GM12878 (cell line): ENCODE data around the gene AP1M2. TPM values are rescaled to one million over a fixed set of nuclear protein-coding genes. Genes with fewer than 3 reads are reported as not detected.

ENCODE experiments used
- ATAC-seq: fragments of 200-7000 bp; cut with Tn5 transposase; 3 replicates; pipeline ENCODE4 v1.9.1; 2020; ENCODE audit warnings: mild to moderate bottlenecking, moderate library complexity
- BruUV-seq: library from RNA; stranded (reverse); fragments of 400-500 nt; replicated peaks from 2 replicates; lab custom pipeline; 2021; lab: Mats Ljungman, UMichigan
- CTCF ChIA-PET: fragments of 300-600 bp; sonication (Branson Sonifier 250); formaldehyde crosslinking; extraction: SDS; loops from one replicate; lab custom pipeline; 2021; ENCODE audit warnings: inconsistent platforms; lab: Yijun Ruan, JAX
- POLR2A ChIA-PET: fragments of 350-600 bp; formaldehyde crosslinking; extraction: SDS; loops from one replicate; lab custom pipeline; 2021; ENCODE audit warnings: inconsistent platforms; lab: Charles Lee
- RAD21 ChIA-PET: fragments of 300-600 bp; sonication (Branson Sonifier 250); formaldehyde crosslinking; loops from one replicate; lab custom pipeline; 2023; ENCODE audit warnings: antibody characterized with exemption; ENCODE audit not compliant: unreplicated experiment; lab: Charles Lee
- SMC1A ChIA-PET: fragments of 300-600 bp; sonication (Branson Sonifier 250); formaldehyde crosslinking; loops from one replicate; lab custom pipeline; 2023; ENCODE audit not compliant: unreplicated experiment, uncharacterized antibody; lab: Charles Lee
- DNase-seq: peaks from one replicate; pipeline ENCODE4 v3.0.0-alpha.2; 2011; ENCODE audit warnings: low read depth, low spot score
- FAIRE-seq: peaks from 3 replicates; lab custom pipeline; 2011; peaks lifted over from hg19 to GRCh38; lab: Jason Lieb, UNC
- H2AFZ ChIP-seq: 2 replicates; pipeline ENCODE4 v1.6.0; 2011; ENCODE audit warnings: low read depth, low read length, control low read depth; ENCODE audit not compliant: control insufficient read depth
- H3K27ac ChIP-seq: 2 replicates; pipeline ENCODE4 v1.5.1; 2011; ENCODE audit warnings: control low read depth; ENCODE audit not compliant: control insufficient read depth, insufficient read depth
- H3K27me3 ChIP-seq, 2 experiments: replicated peaks in 1 of 2; 2 replicates each; pipeline versions ENCODE4 v1.6.0 to v1.6.1; 2011; ENCODE audit warnings: low read length in 1 of 2; ENCODE audit not compliant: control insufficient read depth in 2 of 2, insufficient read depth in 2 of 2
- H3K36me3 ChIP-seq, 2 experiments: 2 replicates each; pipeline ENCODE4 v1.5.1; 2011; ENCODE audit warnings: low read length in 1 of 2; ENCODE audit not compliant: control insufficient read depth in 2 of 2, insufficient read depth in 2 of 2
- H3K4me1 ChIP-seq: 2 replicates; pipeline ENCODE4 v1.6.1; 2011; ENCODE audit warnings: mild to moderate bottlenecking, low read length, moderate library complexity, mixed read lengths; ENCODE audit not compliant: control insufficient read depth, insufficient read depth
- H3K4me2 ChIP-seq: 2 replicates; pipeline ENCODE4 v1.6.0; 2011; ENCODE audit warnings: control low read depth; ENCODE audit not compliant: control insufficient read depth, insufficient read depth
- H3K4me3 ChIP-seq: fragments of 200-600 bp; sonication (generic); 2 replicates; pipeline ENCODE4 v1.5.1; 2016
- H3K79me2 ChIP-seq: 2 replicates; pipeline ENCODE4 v1.6.0; 2011; ENCODE audit warnings: low read length; ENCODE audit not compliant: control insufficient read depth, insufficient read depth
- H3K9ac ChIP-seq: 2 replicates; pipeline ENCODE4 v1.8.0; 2011; ENCODE audit warnings: low read length, control low read depth, mixed read lengths; ENCODE audit not compliant: control insufficient read depth, insufficient read depth
- H3K9me3 ChIP-seq: replicated peaks from 3 replicates; pipeline ENCODE4 v1.5.1; 2011; ENCODE audit warnings: mild to moderate bottlenecking, low read length; ENCODE audit not compliant: control insufficient read depth, insufficient read depth
- H4K20me1 ChIP-seq: 2 replicates; pipeline ENCODE4 v1.6.0; 2011; ENCODE audit not compliant: control insufficient read depth, insufficient read depth
- CBFB ChIP-seq: IDR thresholded peaks from 2 replicates; pipeline ENCODE4 v1.6.1; 2016; ENCODE audit warnings: antibody characterized with exemption, low read depth
- EGR1 ChIP-seq, 2 experiments: IDR thresholded peaks; 1 replicate in 1 of 2; 2 replicates in 1 of 2; pipeline ENCODE4 v1.6.1; 2011 to 2012; ENCODE audit warnings: low read depth in 2 of 2, low read length in 2 of 2, borderline replicate concordance in 1 of 2, mild to moderate bottlenecking in 1 of 2, moderate library complexity in 1 of 2
- FOXM1 ChIP-seq: IDR thresholded peaks from 2 replicates; pipeline ENCODE4 v1.6.1; 2012; ENCODE audit warnings: low read depth, mild to moderate bottlenecking, inconsistent platforms, low read length, moderate library complexity
- GABPA ChIP-seq: IDR thresholded peaks from 2 replicates; pipeline ENCODE4 v1.6.1; 2014; ENCODE audit warnings: antibody characterized with exemption, low read depth, mild to moderate bottlenecking, inconsistent platforms
- HDGF ChIP-seq: fragments of 450-650 bp; IDR thresholded peaks from 2 replicates; pipeline ENCODE4 v1.6.1; 2016; ENCODE audit warnings: antibody characterized with exemption
- MEF2A ChIP-seq: IDR thresholded peaks from 2 replicates; pipeline ENCODE4 v1.6.1; 2011; ENCODE audit warnings: low read depth, mild to moderate bottlenecking, low read length, moderate library complexity; ENCODE audit not compliant: insufficient read depth
- MEF2B ChIP-seq: fragments of 450-650 bp; IDR thresholded peaks from 2 replicates; pipeline ENCODE4 v1.6.1; 2018; ENCODE audit warnings: mild to moderate bottlenecking, moderate library complexity; ENCODE audit not compliant: partially characterized antibody, poor library complexity, severe bottlenecking
- POLR2A ChIP-seq: IDR thresholded peaks from 2 replicates; pipeline ENCODE4 v1.6.1; 2011; ENCODE audit warnings: low read depth, mild to moderate bottlenecking, low read length
- WGBS: methylation state at CpG from one replicate; pipeline ENCODE4 v1.1.6; 2016; ENCODE audit warnings: low lambda C conversion rate; ENCODE audit not compliant: insufficient replicate concordance, insufficient coverage; ENCODE audit errors: missing lambda C conversion rate; 5-methylcytosine and 5-hydroxymethylcytosine counted together
- in situ Hi-C: fragments of 300-500 bp; cut with MboI; formaldehyde crosslinking; loops from 9 replicates; pipeline ENCODE4 v1.14.3; 2018; ENCODE audit warnings: mixed read lengths
- intact Hi-C: fragments of 100-400 bp; cut with micrococcal nuclease; formaldehyde crosslinking; loops from one replicate; pipeline ENCODE4 v1.14.2; 2022; ENCODE audit not compliant: unreplicated experiment
- polyA plus RNA-seq, 11 experiments: library from polyadenylated mRNA; depleted of rRNA in 4 of 11; unstranded in 6 of 11; stranded (reverse) in 5 of 11; fragments of >200 nt; fragmentation: Nextera tagmentation in 4 of 11; fragmentation: Illumina TruSeq in 1 of 11; extraction: Ambion mirVana in 4 of 11; extraction: Trizol in 1 of 11; gene quantifications; 1 replicate in 1 of 11; 2 replicates in 10 of 11; pipeline versions ENCODE4 v1.2.1 to v1.2.3, GENCODE V29; 2011 to 2016; ENCODE audit warnings: inconsistent platforms in 2 of 11, missing spikeins in 2 of 11, low read depth in 1 of 11
- total RNA-seq, 4 experiments: library from RNA; depleted of rRNA in 3 of 4; stranded (reverse); fragments of >200 nt in 3 of 4; fragmentation: Illumina TruSeq in 1 of 4; extraction: Trizol in 1 of 4; gene quantifications; 2 replicates each; pipeline versions ENCODE4 v1.2.1 to v1.2.3, GENCODE V29; 2013 to 2021

AP1M2 gene
- total and polyA plus RNA-seq, 10 of the 15 experiments (the other 5 are each of a cell fraction or from before 2014, with no cell fraction given), result 0.72 TPM; not detected in 9

DNA sequence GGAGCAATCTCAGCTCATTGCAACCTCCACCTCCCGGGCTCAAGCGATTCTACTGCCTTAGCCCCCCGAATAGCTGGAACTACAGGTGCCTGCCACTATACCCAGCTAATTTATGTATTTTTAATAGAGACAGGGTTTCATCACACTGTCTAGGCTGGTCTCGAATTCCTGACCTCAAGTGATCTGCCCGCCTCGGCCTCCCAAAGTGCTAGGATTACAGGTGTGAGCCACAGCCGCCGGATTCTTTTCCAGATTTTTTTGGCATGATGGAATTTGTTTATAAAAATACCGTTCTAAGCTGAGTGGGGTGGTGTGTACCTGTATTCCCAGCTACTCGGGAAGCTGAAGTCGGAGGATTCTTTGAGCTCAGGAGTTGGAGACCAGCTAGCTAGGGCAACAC lies 49.4 kb downstream of the AP1M2 start (continued):
- no peak for TF ChIP-seq EGR1 (IDR thresholded peaks at IDR 0.05; ENCODE audit: borderline replicate concordance in 1 of 2, low read depth in 2 of 2, low read length in 2 of 2)
- no peak for TF ChIP-seq MEF2A
- TF ChIP-seq HDGF, result no peak
- TF ChIP-seq FOXM1, result no peak

DNA sequence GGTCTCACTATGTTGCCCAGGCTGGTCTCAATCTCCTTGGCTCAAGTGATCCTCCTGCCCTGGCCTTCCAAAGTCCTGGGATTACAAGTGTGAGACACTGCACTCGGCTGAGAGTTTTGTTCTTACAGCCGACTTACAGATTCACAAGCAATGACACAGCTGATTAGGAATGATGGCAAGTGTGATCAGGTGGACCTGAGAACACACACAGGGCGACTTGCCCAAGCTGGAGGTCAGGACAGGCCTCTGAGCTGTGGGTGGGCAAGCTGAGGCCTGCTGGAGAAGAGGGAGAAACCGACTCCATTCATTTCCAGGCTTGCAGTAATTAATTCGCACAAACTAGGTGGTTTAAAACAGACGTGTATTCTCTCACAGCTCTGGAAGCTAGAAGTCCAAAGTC lies 51.5 kb downstream of the AP1M2 start:
- Histone ChIP-seq H3K9ac (no peak overlapping the region), H3K27me3 (peaks cover 0 to 4% of the 10 kb centered on the region in 2 experiments; a peak in 1 of 4 replicates), H3K4me3 (no peak overlapping the region), H3K4me2 (no peak overlapping the region), H4K20me1 (no peaks in the 10 kb centered on the region), H3K36me3 (no peaks in the 10 kb centered on the region), H2AFZ (no peak overlapping the region), H3K4me1 (no peaks in the 10 kb centered on the region), H3K79me2 (no peaks in the 10 kb centered on the region), H3K9me3 (peaks cover 2% of the 10 kb centered on the region; the same call in 1 of the 3 replicates), H3K27ac (no peak overlapping the region)
- BruUV-seq, result no TSS peak
- no peak for FAIRE-seq
- WGBS, result 30% methylated on average over 6 of the region's 6 CpGs
- ChIA-PET POLR2A (interaction anchor here (0.6 to 1.5 kb wide), 5 partner anchors 9 to 114 kb away, joined by 3 to 7 read pairs (median 4); partner anchors contain the start of gene ATG4D), CTCF (interaction anchor here (0.8 to 2.6 kb wide), 7 partner anchors 18 to 126 kb away, joined by 3 to 9 read pairs (median 6); no protein-coding TSS in a partner anchor), RAD21 (interaction anchor here (1.7 kb wide), 1 partner anchor 164 kb away, joined by 7 read pairs; no protein-coding TSS in a partner anchor), SMC1A (interaction anchor here (0.9 to 1.6 kb wide), 5 partner anchors 10 to 166 kb away, joined by 3 to 4 read pairs (median 3); partner anchors contain the start of gene QTRT1)
- intact Hi-C loops, result no loop called here
- TF ChIP-seq CBFB (no peak), POLR2A (no peak), MEF2B (no peak), GABPA (no peak)
- DNase-seq, result no peak
- no peak for ATAC-seq
- in situ Hi-C loops, result no loop called here
